ENCODE data around the gene ZCCHC17.

- no peak for TF ChIP-seq CTCF (conservative IDR thresholded peaks at IDR 0.05; ENCODE audit: low read length)
- TF ChIP-seq EZH2phosphoT487 (IDR thresholded peaks at IDR 0.05; ENCODE audit: borderline replicate concordance, low read depth, low read length), result no peak
Observed at GRCh38 chr1:31393463-31393862, 96.6 kb downstream of the ZCCHC17 start.

All from OCI-LY7 (cell line).